Peyer's patch (tissue), 4 donors: ENCODE data around the gene ERICH6B.

Experiments
- CTCF ChIP-seq, 6 experiments: fragments of 450-650 bp in 4 of 6; fragments of 200-600 bp in 2 of 6; sonication (generic) in 1 of 6; IDR thresholded peaks; one replicate each; pipeline ENCODE4 v1.5.1; 2017 to 2019; ENCODE audit warnings: antibody characterized with exemption in 6 of 6, mild to moderate bottlenecking in 3 of 6, moderate library complexity in 1 of 6
- POLR2A ChIP-seq, 2 donors: fragments of 450-650 bp; IDR thresholded peaks; one replicate each; pipeline ENCODE4 v1.5.1; 2017; ENCODE audit warnings: antibody characterized with exemption in 2 of 2, mild to moderate bottlenecking in 2 of 2, moderate library complexity in 2 of 2

- TF ChIP-seq CTCF (IDR thresholded peaks at IDR 0.05) (no peak), POLR2A (IDR thresholded peaks at IDR 0.05) (no peak)
Measured at GRCh38 chr13:45541806-45542205, 73.7 kb downstream of the ERICH6B start.
